CD14-positive monocyte (primary cell): ENCODE measurements around the gene CHRDL2. TPM values are rescaled to one million over a fixed set of nuclear protein-coding genes. Genes with fewer than 3 reads are reported as not detected.

Source experiments
- DNase-seq, 3 donors: peaks; one replicate each; pipeline ENCODE4 v3.0.0-alpha.2; 2011 to 2022
- H2AFZ ChIP-seq: 2 replicates; pipeline ENCODE4 v1.6.0; 2012; ENCODE audit warnings: mild to moderate bottlenecking, low read depth, low read length, inconsistent platforms; ENCODE audit not compliant: insufficient read depth, poor library complexity, severe bottlenecking
- H3K27ac ChIP-seq, 2 donors: 1 replicate in 1 of 2; 2 replicates in 1 of 2; pipeline ENCODE4 v1.5.1; 2012 to 2013; ENCODE audit warnings: low read length in 2 of 2, control low read depth in 1 of 2, inconsistent platforms in 1 of 2, low read depth in 1 of 2, mild to moderate bottlenecking in 1 of 2
- H3K27me3 ChIP-seq, 2 donors: one replicate each; pipeline versions ENCODE4 v1.6.0 to v1.6.1; 2011 to 2013; ENCODE audit warnings: low read length in 2 of 2; ENCODE audit not compliant: control insufficient read depth in 2 of 2, insufficient read depth in 2 of 2
- H3K36me3 ChIP-seq, 2 donors: replicated peaks in 1 of 2; 1 replicate in 1 of 2; 2 replicates in 1 of 2; pipeline versions ENCODE4 v1.5.1 to v1.6.1; 2012 to 2013; ENCODE audit warnings: low read length in 2 of 2, control low read depth in 1 of 2, inconsistent platforms in 1 of 2, mild to moderate bottlenecking in 1 of 2; ENCODE audit not compliant: insufficient read depth in 2 of 2, control insufficient read depth in 1 of 2
- H3K4me1 ChIP-seq, 2 donors: 1 replicate in 1 of 2; 2 replicates in 1 of 2; pipeline versions ENCODE4 v1.5.1 to v1.6.1; 2012 to 2013; ENCODE audit warnings: low read length in 2 of 2, control low read depth in 1 of 2, inconsistent platforms in 1 of 2, mild to moderate bottlenecking in 1 of 2, moderate library complexity in 1 of 2; ENCODE audit not compliant: insufficient read depth in 2 of 2, control insufficient read depth in 1 of 2
- H3K4me2 ChIP-seq: replicated peaks from 2 replicates; pipeline ENCODE3; 2012; ENCODE audit warnings: low read length, moderate library complexity, mild to moderate bottlenecking; ENCODE audit not compliant: poor library complexity, severe bottlenecking; ENCODE audit errors: extremely low read depth
- H3K4me3 ChIP-seq, 3 experiments: fragments of 200-600 bp in 1 of 3; sonication (generic) in 1 of 3; replicated peaks in 1 of 3; 1 replicate in 2 of 3; 2 replicates in 1 of 3; pipeline ENCODE4 v1.5.1; 2011 to 2013; ENCODE audit warnings: low read length in 3 of 3, mild to moderate bottlenecking in 3 of 3, control low read depth in 2 of 3, low read depth in 2 of 3, inconsistent platforms in 1 of 3, moderate library complexity in 1 of 3
- H3K79me2 ChIP-seq: 2 replicates; pipeline ENCODE4 v1.6.0; 2012; ENCODE audit warnings: mild to moderate bottlenecking, control low read depth, inconsistent platforms, low read length, moderate library complexity; ENCODE audit not compliant: insufficient read depth
- H3K9ac ChIP-seq: 2 replicates; pipeline ENCODE4 v1.6.0; 2017; ENCODE audit warnings: low read length, mild to moderate bottlenecking; ENCODE audit not compliant: insufficient read depth, poor library complexity, severe bottlenecking
- H3K9me3 ChIP-seq, 2 donors: replicated peaks in 1 of 2; 1 replicate in 1 of 2; 2 replicates in 1 of 2; pipeline versions ENCODE4 v1.5.1 to v1.6.1; 2012 to 2013; ENCODE audit warnings: low read length in 2 of 2, control low read depth in 1 of 2; ENCODE audit not compliant: control insufficient read depth in 1 of 2, insufficient read depth in 1 of 2
- H4K20me1 ChIP-seq: 2 replicates; pipeline ENCODE4 v1.6.0; 2012; ENCODE audit warnings: mild to moderate bottlenecking, low read length, control low read depth, moderate library complexity; ENCODE audit not compliant: insufficient read depth
- H3K27ac Mint-ChIP-seq, 7 donors: one replicate each; pipeline ENCODE4 v1.8.0; 2020; ENCODE audit warnings: mild to moderate bottlenecking in 7 of 7, mixed read lengths in 7 of 7, moderate library complexity in 6 of 7, inconsistent platforms in 2 of 7
- H3K27me3 Mint-ChIP-seq, 3 donors: one replicate each; pipeline ENCODE4 v1.8.0; 2021 to 2022; ENCODE audit warnings: low read depth in 3 of 3, mild to moderate bottlenecking in 3 of 3, mixed read lengths in 3 of 3, moderate library complexity in 3 of 3, inconsistent platforms in 1 of 3
- H3K36me3 Mint-ChIP-seq, 2 donors: one replicate each; pipeline ENCODE4 v1.8.0; 2020; ENCODE audit warnings: mixed read lengths in 2 of 2, inconsistent platforms in 1 of 2, mild to moderate bottlenecking in 1 of 2
- H3K4me1 Mint-ChIP-seq: one replicate; pipeline ENCODE4 v1.8.0; 2020; ENCODE audit warnings: mild to moderate bottlenecking, mixed read lengths
- H3K4me3 Mint-ChIP-seq, 2 donors: one replicate each; pipeline ENCODE4 v1.8.0; 2020; ENCODE audit warnings: mild to moderate bottlenecking in 2 of 2, mixed read lengths in 2 of 2, moderate library complexity in 1 of 2
- H3K9me3 Mint-ChIP-seq, 7 donors: one replicate each; pipeline ENCODE4 v1.8.0; 2020 to 2022; ENCODE audit warnings: mixed read lengths in 7 of 7, mild to moderate bottlenecking in 6 of 7, moderate library complexity in 6 of 7, inconsistent platforms in 2 of 7
- CTCF ChIP-seq: fragments of 200-600 bp; IDR thresholded peaks from one replicate; pipeline ENCODE4 v1.8.0; 2022; ENCODE audit warnings: antibody characterized with exemption, mild to moderate bottlenecking
- WGBS: methylation state at CpG from one replicate; pipeline ENCODE4 v1.1.5; 2013; ENCODE audit warnings: missing lambda C conversion rate; ENCODE audit not compliant: insufficient coverage; 5-methylcytosine and 5-hydroxymethylcytosine counted together
- intact Hi-C, 2 donors: fragments of 100-400 bp; cut with micrococcal nuclease; formaldehyde crosslinking; loops; one replicate each; pipeline versions ENCODE4 v1.15.0 to v1.15.1; 2023
- polyA plus RNA-seq, 3 donors: library from polyadenylated mRNA; depleted of rRNA in 1 of 3; unstranded in 2 of 3; stranded (reverse) in 1 of 3; fragments of 300-500 nt in 2 of 3; fragments of >200 nt in 1 of 3; fragmentation: Illumina TruSeq in 2 of 3; gene quantifications; 1 replicate in 2 of 3; 2 replicates in 1 of 3; pipeline ENCODE4 v1.2.3, GENCODE V29; 2012 to 2021

CHRDL2 gene
- polyA plus RNA-seq, 3 donors = not detected

DNA sequence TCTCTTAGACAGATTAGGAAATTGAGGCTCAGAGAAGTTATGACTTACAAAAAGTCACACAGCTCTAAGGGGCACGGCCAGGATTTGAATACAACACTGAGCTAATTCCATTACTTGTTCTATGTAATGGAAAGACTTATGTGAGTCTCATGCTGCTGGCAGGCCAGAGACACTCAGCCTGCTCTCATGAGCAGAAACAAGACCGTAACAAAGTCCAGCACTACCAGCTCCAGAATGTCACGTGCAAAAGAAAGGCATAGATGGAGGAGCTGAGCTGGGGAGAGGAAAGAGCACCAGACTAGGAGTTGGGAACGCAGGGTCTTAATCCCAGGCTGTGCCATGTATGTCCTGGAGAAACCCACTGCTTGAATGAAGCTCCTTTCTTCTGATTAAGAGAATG is 1.8 kb downstream of the CHRDL2 start:
- Mint-ChIP-seq H3K9me3 (peaks cover 0 to 16% (median 6%) of the 10 kb centered on the region in 7 donors), H3K27ac (no peak overlapping the region), H3K4me3 (peak overlapping the region in 1 of 2 donors; percentile 94), H3K4me1 (peaks cover 8% of the 10 kb centered on the region), H3K27me3 (peaks cover 57 to 76% (median 61%) of the 10 kb centered on the region in 3 donors), H3K36me3 (peaks cover 0 to 3% of the 10 kb centered on the region in 2 donors)
- Histone ChIP-seq H3K79me2 (no peaks in the 10 kb centered on the region), H3K27me3 (peaks cover 48 to 66% of the 10 kb centered on the region in 2 donors), H3K4me1 (no peaks in the 10 kb centered on the region), H3K27ac (no peak overlapping the region), H3K9me3 (peaks cover 0 to 19% of the 10 kb centered on the region in 2 donors), H3K4me2 (no peak overlapping the region), H4K20me1 (no peaks in the 10 kb centered on the region), H3K9ac (no peak overlapping the region), H3K36me3 (no peaks in the 10 kb centered on the region), H3K4me3 (no peak overlapping the region), H2AFZ (no peak overlapping the region)
- no peak for TF ChIP-seq CTCF
- intact Hi-C loops = no loop called here
- no peak for DNase-seq
- WGBS = 75% methylated on average over 2 of the region's 4 CpGs

DNA sequence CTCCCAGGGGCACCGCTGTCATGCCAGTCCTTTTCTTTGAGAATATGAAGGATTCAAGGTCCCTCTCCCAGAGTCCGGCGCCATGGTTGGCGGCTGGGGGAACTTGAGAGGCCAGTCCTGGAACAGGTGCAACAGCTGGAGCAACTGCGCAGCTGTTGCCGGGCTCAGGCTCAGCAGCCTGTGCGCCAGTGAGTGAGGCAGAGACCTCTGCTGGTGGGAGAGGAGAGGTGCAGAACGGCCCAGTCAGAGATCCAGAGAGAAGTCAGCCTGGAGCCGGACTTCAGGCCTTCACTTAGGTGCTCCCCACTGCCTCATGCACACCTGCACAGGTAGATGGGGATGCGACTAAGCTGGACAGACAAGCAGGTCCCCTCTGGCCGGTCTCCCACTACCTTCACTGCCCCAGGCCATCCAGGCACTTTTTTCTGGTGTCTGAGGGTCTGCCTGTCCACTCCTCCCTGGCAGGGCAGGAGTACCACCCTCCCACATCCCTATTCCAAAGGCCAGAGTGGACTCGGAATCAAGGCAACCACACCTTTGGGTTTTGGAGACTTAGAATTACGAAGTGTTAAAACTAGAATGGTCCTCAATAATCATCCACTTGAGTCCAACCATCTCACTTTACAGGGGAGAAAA is 4.6 kb downstream of the CHRDL2 start:
- 2% methylated on average over 10 of the region's 13 CpGs for WGBS
- H3K4me3 ChIP-seq = no peak overlapping the region
- H3K27ac Mint-ChIP-seq = peak overlapping the region in 1 of 7 donors; percentile 16
- peak; percentile 90 for TF ChIP-seq CTCF
- H3K36me3 Mint-ChIP-seq = no peaks in the 10 kb centered on the region
- no peak overlapping the region for H2AFZ ChIP-seq
- no peaks in the 10 kb centered on the region for H3K4me1 ChIP-seq
- H4K20me1 ChIP-seq = no peaks in the 10 kb centered on the region
- H3K9ac ChIP-seq = no peak overlapping the region
- intact Hi-C loops = no loop called here
- H3K4me1 Mint-ChIP-seq = peaks cover 4% of the 10 kb centered on the region
- peaks cover 39 to 51% (median 47%) of the 10 kb centered on the region in 3 donors for H3K27me3 Mint-ChIP-seq
- H3K4me2 ChIP-seq = no peak overlapping the region
- no peaks in the 10 kb centered on the region for H3K36me3 ChIP-seq
- DNase-seq = peak; percentile 33 to 51 (median 47)
- H3K27ac ChIP-seq = no peak overlapping the region
- no peak overlapping the region for H3K4me3 Mint-ChIP-seq
- H3K9me3 Mint-ChIP-seq = peaks cover 0 to 10% (median 3%) of the 10 kb centered on the region in 7 donors
- H3K9me3 ChIP-seq = peaks cover 0 to 10% of the 10 kb centered on the region in 2 donors
- H3K79me2 ChIP-seq = no peaks in the 10 kb centered on the region
- peaks cover 28 to 42% of the 10 kb centered on the region in 2 donors for H3K27me3 ChIP-seq
